Thyroid gland (tissue), 4 donors: Measurements from ENCODE around the gene RPL27.

Experiments used
- POLR2A ChIP-seq, 2 donors: fragments of 450-650 bp; IDR thresholded peaks; one replicate each; pipeline ENCODE4 v1.6.1; 2017; ENCODE audit warnings: antibody characterized with exemption in 2 of 2, mild to moderate bottlenecking in 2 of 2, moderate library complexity in 1 of 2
- TF ChIP-seq, protein P1 (sequence below), 6 experiments: fragments of 200-600 bp in 3 of 6; fragments of 450-650 bp in 3 of 6; sonication (generic) in 3 of 6; IDR thresholded peaks; one replicate each; pipeline ENCODE4 v1.5.1; 2016 to 2019; ENCODE audit warnings: antibody characterized with exemption in 6 of 6, mild to moderate bottlenecking in 2 of 6, inconsistent platforms in 1 of 6, moderate library complexity in 1 of 6

DNA sequence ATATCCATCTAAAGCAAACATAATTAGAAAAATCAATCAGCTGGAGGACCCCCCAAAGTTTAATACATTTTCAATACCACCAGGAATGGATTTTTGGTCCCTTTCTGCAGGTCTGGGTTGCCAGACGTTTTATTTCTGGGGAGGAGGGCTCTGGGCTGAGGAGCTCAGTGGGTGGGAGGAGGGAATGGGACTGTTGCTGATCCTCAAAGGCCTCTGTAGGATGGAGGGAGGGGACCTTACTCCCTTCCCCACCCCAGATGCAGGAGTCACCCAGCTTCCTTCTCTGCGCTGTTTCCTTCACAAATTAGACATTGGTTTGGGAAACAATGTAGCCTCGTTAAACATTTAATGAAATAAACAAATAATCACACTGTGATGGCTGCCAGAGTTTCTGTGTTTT, 33.4 kb downstream of the RPL27 start:
- TF ChIP-seq, protein P1, sequence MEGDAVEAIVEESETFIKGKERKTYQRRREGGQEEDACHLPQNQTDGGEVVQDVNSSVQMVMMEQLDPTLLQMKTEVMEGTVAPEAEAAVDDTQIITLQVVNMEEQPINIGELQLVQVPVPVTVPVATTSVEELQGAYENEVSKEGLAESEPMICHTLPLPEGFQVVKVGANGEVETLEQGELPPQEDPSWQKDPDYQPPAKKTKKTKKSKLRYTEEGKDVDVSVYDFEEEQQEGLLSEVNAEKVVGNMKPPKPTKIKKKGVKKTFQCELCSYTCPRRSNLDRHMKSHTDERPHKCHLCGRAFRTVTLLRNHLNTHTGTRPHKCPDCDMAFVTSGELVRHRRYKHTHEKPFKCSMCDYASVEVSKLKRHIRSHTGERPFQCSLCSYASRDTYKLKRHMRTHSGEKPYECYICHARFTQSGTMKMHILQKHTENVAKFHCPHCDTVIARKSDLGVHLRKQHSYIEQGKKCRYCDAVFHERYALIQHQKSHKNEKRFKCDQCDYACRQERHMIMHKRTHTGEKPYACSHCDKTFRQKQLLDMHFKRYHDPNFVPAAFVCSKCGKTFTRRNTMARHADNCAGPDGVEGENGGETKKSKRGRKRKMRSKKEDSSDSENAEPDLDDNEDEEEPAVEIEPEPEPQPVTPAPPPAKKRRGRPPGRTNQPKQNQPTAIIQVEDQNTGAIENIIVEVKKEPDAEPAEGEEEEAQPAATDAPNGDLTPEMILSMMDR (IDR thresholded peaks at IDR 0.05): no peak
- TF ChIP-seq POLR2A (IDR thresholded peaks at IDR 0.05): no peak
